Activated CD4-positive, CD25-positive, alpha-beta regulatory T cell treated with anti-CD3 and anti-CD28 coated beads, Interleukin-2, amount 50 U/mL, for 16 hours (primary cell): ENCODE measurements around the gene TBCD.

Source experiments
- DNase-seq: peaks from one replicate; pipeline ENCODE4 v3.0.0-alpha.2; 2020; ENCODE audit warnings: low read depth, low spot score

The TBCD gene

DNA sequence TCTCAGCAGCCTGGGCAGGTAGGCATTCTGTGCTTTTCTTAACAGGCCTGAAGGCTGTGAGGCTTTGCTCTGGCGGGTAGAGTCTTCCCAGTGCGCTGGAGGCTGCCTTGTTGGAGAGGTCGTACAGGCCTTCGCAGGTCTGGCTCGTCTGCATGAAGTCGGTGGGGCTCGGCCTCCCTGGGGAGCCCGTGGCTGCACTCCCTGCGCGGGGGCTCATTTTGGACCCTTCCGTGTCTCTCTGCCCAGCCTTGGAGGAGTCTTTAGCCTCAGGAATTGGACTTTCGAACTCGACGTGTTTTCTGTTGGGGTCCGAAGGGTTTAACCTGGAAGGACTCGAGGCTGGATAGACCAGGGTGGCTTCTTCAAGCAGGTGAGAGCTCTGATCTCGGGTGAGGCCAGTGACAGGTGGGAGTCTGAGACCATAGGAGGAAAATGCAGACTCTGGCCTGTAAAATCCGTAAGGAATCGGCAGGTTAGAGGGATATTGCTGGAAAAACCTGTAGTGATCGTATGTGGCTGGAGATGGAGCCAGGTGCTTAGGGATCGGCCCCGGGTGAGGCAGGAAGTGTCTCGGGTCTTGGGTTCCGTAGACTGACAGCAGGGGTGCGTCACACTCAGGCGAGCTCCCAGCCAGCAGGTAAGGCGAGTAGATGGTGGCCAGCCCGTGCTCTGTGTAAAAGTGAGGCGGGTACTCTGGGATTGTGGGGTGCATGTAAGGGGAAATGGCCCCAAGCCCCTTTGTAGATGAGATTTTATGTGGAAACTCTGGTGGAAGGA is 79.4 kb downstream of the TBCD start:
- no peak for DNase-seq

DNA sequence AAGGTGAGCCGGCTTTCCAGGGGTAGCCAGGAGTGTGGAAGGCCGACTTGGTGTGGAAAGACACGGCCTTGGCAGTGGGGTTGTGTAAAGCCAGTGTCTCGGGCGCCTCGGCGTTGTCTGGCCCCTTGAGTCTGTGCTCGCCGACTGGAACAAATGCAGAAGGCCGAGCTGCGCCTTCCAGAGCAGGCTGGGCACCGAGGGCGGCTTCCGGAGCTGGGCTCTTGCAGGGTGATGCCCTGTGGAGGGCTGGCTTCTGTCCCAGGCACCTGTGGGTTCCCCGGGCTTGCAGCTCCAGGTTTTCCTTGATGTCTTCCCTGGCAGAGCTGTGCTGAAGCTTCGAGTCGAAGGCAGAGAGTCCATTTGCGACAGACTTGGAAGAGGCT is 79.9 kb downstream of the TBCD start:
- no peak for DNase-seq

DNA sequence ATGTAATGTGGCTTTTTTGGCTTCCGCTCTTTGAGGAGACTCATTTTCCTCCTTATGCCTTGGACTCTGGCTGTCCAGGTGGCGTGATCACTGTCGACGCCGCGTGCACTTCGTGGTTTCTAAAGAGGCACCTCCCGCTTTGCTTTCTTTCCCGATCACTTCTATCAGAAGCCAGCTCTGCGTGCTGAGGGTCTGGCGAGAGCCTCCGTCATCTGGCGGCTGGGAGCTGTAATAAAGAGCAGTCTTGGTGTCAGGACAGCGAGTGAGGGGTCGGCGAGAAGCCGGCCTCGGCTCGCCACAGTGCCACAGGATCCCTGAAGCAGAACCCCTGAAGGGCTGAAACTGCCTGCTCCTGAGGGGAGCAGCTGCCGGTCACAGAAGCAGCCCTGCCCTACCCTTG is 80.5 kb downstream of the TBCD start:
- no peak for DNase-seq

DNA sequence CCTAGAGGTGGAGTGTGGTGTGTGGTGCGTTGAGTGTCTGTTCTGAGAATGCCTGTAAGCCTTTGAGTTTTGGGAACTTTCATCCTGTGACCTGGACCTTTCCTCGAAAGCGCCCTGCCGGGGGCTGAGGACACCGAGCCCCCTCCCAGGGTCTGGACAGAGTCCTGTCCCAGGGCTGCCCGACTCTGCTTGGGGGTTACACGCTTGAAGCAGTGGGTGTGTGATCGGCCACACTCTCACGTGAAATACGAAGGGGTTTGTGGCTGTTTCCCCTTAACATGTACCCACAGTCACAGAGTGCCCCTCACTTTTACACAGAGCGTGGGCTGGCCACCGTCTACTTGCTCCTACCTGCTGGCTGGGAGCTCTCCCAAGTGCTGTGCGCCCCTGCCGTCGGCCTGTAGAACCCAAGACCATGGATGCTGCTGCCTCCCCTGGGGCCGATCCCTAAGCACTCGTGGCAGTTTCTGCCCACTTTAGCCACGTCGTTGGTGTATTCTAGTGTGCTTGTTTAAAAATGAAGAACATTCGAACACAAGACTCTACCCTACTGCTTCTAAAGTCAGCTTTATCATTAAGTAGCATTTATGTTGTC is 81.1 kb downstream of the TBCD start:
- DNase-seq, result no peak

GRCh38 chr17:82835122-82835521 is 83.3 kb downstream of the TBCD start:
- DNase-seq, result no peak

GRCh38 chr17:82835766-82836512 is 84.1 kb downstream of the TBCD start:
- no peak for DNase-seq

- no peak for DNase-seq
Measured at GRCh38 chr17:82836823-82837357, 85.0 kb downstream of the TBCD start.

DNA sequence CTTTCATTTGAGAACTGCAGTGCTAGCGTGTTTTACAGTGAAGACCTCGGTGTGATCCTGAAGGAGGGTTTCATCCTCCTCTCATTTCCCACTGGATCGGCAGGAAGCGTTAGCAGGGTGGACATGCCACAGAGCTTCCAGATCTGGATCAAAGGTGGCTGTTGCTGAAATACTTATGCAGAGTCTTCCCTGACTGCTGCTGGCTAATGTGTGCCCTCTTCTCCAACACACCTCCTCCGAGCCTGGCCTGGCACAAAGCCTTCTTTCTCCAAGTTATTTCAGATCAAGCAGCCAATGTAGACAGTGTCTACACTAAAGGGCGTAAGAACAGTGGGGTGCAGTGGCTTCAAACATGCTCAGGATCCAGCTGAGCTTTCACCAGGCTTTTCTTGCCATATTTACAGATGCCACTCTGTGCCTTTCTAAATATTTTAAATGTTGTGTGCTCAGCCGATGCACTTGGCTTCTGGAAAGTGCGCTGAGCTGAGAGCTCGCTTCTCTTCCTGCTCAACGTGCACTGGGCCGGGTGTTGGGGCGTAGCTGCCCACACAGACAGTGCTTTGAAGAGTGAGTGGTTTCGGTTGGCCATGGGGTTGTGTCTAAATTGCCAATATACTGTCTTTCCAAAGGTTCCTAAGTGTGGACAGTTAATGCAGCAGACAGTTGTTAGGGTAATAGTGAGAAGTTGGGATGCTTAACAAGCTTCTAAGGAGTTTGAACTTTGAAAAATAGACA is 85.9 kb downstream of the TBCD start:
- DNase-seq, result no peak

DNA sequence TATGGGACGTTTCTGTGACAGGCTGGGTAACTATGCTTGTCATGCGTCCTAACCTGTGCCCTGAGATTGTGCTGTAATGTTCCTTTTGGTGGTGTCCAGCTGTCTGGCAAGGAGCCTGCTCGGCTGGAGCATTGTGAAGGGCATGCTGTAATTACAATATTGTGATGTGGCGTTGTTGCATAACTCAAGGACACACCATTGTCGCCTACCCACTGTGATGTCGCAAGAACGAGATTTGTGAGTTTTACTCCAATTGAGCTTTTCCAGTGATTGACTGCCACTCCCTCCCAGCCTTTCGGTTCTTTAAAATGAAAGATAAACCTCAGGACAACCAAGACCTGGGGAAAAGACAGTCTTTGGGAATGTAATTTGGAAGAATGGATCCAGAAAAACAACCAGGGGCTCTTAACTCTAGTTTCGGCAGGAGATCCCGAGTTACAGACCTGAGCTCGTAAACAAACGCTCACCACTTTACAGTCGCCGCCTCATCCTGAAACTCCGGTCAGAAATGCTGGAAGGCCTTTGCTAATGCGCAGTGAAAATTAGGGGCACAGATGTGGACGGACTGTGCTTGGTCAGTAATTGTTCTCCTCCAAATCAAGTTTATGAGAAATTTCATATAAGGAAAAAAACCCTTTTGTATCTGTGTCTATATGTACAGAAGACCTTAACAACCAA is 86.7 kb downstream of the TBCD start:
- DNase-seq, result no peak

DNA sequence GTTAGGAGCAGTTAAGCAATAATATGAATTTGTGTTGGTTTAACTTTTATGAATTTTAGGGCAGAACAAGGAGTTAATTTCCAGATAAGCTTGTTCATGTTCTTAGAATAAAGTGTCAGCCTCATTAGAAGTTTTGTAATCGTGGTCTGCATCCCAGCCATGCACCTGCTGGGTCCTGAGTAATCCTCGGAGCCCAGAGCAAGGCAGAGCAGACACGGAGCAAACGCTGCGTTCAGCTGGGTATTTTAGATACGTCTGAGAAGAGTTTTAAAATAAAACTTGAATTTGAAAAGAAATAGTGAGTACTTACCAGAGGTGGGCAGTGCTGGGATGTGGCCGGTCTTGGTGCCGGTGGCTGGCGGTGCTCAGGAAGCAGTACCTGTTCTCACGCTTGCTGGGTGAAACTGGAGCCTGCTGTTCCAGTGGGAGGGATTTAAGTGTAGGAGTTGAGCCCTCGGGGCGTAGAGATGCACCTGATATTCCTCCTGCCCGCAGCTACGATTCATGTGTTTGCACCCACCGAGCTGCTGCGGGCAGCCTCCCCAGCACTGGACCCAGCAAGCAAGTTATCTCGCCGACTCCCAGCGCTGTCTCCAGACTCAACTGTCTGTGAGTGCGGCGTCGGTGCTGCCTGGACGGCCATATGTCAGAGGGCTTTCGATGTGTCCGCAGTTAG is 87.9 kb downstream of the TBCD start, which contains the start of gene ZNF750:
Gene ZNF750 (minus strand): TSS at position 406 of the 676 bp plus-strand sequence. CDS start 7,568 bp downstream, outside the sequence.
- DNase-seq, result no peak

- DNase-seq, result no peak
Measured at GRCh38 chr17:82840431-82840831, 88.6 kb downstream of the TBCD start.

DNA sequence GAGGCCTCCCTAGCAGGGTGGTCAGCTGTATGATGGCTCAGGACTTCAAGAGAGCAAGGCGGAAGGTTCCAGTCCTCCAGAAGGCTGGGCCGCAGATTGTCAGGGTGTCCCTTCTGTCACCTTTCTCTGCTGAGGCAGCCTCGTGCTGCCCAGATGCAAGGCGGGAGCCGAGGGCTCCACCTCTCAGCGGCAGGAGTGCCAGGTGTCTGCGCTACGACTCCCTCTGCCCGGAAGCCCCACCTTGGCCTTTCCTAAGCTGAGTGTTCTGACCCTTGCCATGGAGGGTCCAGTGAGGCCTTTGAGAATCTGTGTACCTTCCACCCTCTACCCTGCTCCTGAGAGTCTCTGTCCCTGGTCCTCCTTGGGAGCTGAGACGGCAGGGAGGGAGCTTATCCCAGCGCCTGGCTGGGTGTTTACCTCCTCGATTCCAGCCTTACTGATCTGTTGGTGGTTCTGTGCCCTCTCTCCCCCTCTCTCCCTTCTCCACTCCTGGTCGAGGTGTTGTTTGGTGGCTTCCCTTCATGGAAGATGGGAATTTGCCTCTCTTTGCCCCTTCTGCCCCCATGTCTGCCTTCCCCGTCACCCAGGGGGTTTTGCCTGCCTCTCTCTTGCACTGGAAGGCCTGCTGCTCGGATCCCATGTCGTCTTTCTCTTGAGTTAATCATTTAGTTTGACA is 90.2 kb downstream of the TBCD start:
- DNase-seq, result no peak

- no peak for DNase-seq
Measured at GRCh38 chr17:82843904-82844680, 92.2 kb downstream of the TBCD start.

DNA sequence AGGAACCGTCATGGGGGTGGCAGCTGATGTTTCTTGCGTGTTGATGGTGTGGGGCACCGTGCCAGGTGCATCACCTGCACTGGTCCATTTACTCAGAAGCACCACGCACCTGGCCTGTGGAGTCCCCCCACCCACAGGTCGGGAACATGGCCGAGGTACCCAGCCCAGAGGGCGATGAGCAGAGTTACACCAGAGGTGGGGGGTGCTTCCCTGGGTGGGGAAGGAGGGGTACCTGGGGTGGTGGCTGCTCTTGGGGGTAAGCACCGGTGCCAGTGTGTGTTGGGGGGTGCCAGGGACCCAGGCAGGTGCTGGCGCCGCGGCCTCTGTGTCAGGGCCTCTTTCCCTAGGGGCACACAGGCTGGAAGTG is 92.9 kb downstream of the TBCD start:
- no peak for DNase-seq

- DNase-seq, result no peak
Measured at GRCh38 chr17:82845163-82845807, 93.4 kb downstream of the TBCD start.

- DNase-seq, result no peak
Measured at GRCh38 chr17:82846061-82846691, 94.3 kb downstream of the TBCD start.

DNA sequence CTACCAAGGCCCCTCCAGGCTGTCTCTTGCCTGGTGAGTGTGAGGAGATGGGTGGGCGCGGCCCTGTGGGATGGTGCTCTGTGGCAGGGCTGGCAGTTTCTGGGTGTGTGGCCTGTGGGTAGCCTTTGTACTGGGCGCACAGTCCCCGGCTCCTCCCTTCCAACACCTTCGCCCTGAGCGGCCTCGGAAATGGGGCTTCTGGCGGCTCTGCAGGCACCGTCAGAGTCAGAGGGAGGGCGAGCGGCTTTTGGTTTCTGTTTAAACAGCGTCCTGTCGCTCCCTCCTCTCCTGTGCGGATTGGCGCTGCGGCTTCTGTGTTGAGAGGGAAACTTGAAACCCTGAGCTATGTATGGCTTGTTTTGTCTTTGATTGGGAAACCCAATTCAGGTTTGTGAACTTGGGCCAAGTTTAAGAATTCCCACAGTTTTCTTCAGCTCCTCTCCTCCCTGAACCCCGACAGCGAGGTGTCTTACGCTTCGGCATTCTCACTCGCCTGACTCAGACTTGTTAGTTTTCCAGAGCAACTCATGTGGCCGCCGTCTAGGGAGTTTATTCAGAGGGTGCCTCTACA is 96.2 kb downstream of the TBCD start:
- DNase-seq, result no peak
